AG09309 (cell line): ENCODE measurements around the gene TBC1D7.

Source experiments
- DNase-seq: peaks from one replicate; pipeline ENCODE4 v3.0.0-alpha.2; 2010; ENCODE audit warnings: low read depth
- H3K4me3 ChIP-seq: 2 replicates; pipeline ENCODE4 v1.5.1; 2011; ENCODE audit warnings: mild to moderate bottlenecking, low read depth, low read length, moderate library complexity; ENCODE audit not compliant: control insufficient read depth
- TF ChIP-seq, protein P1 (sequence below): IDR thresholded peaks from 2 replicates; pipeline ENCODE4 v1.5.1; 2011; ENCODE audit warnings: mild to moderate bottlenecking, low read depth, low read length, inconsistent platforms; ENCODE audit not compliant: insufficient read depth, control insufficient read depth; ENCODE audit errors: missing control alignments

The TBC1D7 gene

DNA sequence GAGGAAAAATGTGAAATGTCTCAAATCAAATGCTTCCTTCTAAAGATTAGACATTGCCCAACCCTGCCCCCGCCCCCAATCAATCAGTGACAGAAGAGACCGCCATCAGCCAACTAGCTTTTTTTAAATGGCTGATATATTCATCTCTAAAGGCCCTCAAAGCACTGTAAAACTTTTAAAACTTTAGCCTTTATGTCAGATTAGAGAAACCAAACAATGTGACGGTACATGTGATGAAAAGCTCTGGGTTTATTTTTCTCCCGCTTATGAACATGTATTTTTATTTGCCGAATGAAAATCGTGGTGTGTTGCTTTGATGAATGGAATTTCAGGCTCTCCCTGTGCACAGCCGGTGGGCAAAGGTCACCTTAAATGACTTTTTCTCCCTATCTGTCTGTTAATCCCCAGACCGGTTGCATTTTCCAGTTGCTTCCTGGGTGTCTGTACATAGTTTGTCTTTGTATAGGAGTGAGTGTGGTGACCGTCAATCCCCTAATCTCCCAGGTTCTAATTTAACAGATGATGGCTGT is 38.5 kb downstream of the TBC1D7 start:
- TF ChIP-seq, protein P1, sequence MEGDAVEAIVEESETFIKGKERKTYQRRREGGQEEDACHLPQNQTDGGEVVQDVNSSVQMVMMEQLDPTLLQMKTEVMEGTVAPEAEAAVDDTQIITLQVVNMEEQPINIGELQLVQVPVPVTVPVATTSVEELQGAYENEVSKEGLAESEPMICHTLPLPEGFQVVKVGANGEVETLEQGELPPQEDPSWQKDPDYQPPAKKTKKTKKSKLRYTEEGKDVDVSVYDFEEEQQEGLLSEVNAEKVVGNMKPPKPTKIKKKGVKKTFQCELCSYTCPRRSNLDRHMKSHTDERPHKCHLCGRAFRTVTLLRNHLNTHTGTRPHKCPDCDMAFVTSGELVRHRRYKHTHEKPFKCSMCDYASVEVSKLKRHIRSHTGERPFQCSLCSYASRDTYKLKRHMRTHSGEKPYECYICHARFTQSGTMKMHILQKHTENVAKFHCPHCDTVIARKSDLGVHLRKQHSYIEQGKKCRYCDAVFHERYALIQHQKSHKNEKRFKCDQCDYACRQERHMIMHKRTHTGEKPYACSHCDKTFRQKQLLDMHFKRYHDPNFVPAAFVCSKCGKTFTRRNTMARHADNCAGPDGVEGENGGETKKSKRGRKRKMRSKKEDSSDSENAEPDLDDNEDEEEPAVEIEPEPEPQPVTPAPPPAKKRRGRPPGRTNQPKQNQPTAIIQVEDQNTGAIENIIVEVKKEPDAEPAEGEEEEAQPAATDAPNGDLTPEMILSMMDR = no peak
- DNase-seq = no peak
- H3K4me3 ChIP-seq = no peak overlapping the region

DNA sequence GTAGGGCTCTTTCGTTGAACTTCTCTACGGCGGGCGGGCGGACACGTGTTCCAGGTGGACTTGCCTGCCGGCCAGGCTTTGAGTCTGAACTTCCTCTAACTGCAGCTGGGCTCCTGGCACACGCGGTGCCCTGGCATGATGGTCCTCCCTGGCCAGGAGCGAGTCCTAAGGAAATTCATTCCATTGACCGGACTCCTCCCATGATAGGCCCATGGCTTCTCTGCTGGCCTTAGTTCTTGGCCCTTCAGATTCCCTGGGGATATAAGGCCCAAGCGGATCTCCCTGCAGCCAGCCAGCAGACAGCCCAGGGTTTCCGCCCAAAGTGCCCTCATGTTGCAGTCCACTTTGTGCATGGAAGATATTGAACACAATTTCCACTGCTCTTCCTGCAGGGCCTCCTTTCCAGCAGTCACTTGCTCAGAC is 39.4 kb downstream of the TBC1D7 start:
- H3K4me3 ChIP-seq = no peak overlapping the region
- no peak for DNase-seq
- TF ChIP-seq, protein P1 = no peak

DNA sequence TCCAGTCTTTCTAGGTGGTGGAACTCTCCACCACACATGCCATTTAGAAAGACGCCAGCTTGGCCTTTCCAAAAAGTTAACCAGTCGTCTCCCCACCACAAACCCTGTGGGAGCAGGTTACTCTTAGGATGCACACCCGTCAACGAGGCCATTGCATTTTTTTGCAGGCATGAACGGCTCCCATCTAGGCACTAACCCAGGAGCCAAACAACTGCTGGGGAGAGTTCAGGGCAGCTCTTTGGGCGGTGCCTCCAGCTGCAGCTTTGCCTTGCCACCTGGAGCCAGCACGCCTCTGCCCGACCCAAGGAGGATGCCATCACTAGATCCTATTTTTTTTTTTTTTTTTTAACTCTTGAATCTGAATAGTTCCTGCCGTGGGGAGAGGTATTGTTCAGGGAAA is 39.9 kb downstream of the TBC1D7 start:
- no peak overlapping the region for H3K4me3 ChIP-seq
- no peak for DNase-seq
- TF ChIP-seq, protein P1 = no peak

DNA sequence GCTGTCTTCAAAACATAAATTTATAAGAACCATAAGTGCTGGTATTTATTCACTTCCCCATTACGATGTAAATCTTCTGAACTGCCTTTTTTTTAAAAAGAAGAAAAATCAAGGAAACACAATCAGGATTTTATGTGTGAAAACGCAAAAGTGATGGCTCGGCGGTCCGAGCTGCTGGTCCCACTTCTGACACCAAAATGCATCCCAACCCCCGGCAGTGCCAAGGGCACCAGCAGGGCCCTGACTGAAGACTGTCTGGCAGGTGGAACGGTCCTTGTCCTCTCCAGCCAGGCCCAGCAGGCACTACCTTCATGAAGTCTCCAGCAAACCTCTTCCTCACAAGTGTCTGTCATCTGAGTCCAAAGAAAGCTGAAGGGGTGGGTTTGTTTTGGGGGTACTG is 41.2 kb downstream of the TBC1D7 start:
- H3K4me3 ChIP-seq = no peak overlapping the region
- no peak for DNase-seq
- TF ChIP-seq, protein P1 = no peak

DNA sequence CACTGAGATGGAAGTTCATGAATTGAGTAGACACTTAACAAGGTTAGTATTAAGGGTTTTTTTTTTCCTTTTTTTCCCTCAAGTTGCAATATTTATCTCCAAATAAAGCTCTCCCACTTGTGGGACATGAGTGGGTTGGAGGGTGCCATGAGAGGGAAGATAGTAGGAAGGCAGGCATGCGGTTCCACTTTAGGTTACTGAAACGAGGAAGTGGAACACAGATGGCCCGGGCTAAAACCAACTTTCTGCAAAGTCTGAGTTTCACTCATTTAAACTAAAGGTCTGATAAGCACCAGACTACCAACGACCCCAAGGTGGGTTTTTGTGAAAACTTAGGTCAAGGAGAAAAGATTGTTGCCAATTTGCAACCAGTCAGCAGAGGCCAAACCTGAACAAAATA is 42.2 kb downstream of the TBC1D7 start:
- TF ChIP-seq, protein P1 = no peak
- no peak for DNase-seq

DNA sequence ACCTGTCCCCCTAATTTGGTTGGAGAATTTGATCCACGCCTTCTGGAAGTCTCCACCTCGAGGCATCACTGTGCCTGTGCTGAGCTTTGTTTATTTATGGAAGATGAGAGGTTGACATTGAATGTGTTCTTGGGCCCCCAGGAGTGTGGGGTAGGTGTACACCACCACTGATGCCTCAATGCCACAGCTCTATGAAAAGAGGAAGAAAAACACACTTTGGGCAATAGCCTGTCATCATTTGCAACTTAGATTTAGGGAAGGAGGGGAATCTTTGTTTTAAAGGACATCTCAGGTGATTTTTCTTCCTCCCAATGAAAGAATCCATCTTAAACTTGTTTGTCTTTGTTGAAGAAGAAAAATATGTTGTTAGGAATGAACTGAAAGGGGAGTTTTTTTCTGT is 42.6 kb downstream of the TBC1D7 start:
- H3K4me3 ChIP-seq = no peak overlapping the region
- TF ChIP-seq, protein P1 = no peak
- DNase-seq = no peak

More for the DNA sequence above, 42.2 kb downstream of the TBC1D7 start:
- H3K4me3 ChIP-seq = no peak overlapping the region

DNA sequence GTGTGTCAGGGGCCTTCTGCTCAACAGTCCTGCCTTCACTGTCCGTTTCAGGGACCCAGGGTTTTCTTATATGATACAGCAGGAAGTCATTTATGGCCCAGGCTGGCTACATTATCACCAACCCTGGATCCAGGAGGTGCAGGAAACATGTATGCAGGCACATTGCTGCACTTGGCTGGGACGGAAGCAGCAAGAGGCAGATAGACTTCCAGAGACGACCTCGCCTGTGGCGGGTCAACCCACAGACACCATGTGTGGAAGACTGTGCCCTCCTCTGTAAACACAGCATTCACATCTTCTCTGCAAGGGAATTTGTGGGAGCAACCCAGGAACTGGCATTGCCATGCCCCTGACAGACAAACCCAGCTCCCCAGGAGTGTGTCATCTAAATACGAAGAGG is 43.7 kb downstream of the TBC1D7 start:
- no peak overlapping the region for H3K4me3 ChIP-seq
- TF ChIP-seq, protein P1 = no peak
- DNase-seq = no peak
